Mucosa of descending colon (tissue), 3 donors: ENCODE results near the gene TGFB3. TPM values are rescaled to one million over a fixed set of nuclear protein-coding genes. Genes with fewer than 3 reads are reported as not detected.
A peak's percentile ranks its signal among the peaks of the same experiment; 100 is the strongest.

ENCODE experiments used
- ATAC-seq: fragments of 200-7000 bp; cut with Tn5 transposase; one replicate; pipeline ENCODE4 v1.9.1; 2020; ENCODE audit warnings: mild to moderate bottlenecking, moderate library complexity
- DNase-seq, 3 donors: peaks; one replicate each; pipeline ENCODE4 v3.0.0-alpha.2; 2020
- H3K36me3 ChIP-seq: fragments of 200-600 bp; one replicate; pipeline ENCODE4 v1.8.0; 2021; ENCODE audit warnings: low read depth, mild to moderate bottlenecking
- H3K4me1 ChIP-seq: fragments of 200-600 bp; one replicate; pipeline ENCODE4 v1.8.0; 2021; ENCODE audit warnings: low read depth, mild to moderate bottlenecking
- H3K4me3 ChIP-seq: fragments of 200-600 bp; one replicate; pipeline ENCODE4 v1.8.0; 2021; ENCODE audit warnings: mild to moderate bottlenecking
- H3K9me3 ChIP-seq: fragments of 200-600 bp; one replicate; pipeline ENCODE4 v1.8.0; 2021; ENCODE audit warnings: mild to moderate bottlenecking
- intact Hi-C, 2 donors: fragments of 100-400 bp; cut with DNase I in 1 of 2; cut with micrococcal nuclease in 1 of 2; formaldehyde crosslinking; loops; one replicate each; pipeline versions ENCODE4 v1.11.0 to v1.11.1; 2022; cut with DNase I, micrococcal nuclease
- long read RNA-seq, 2 donors: library from polyadenylated mRNA; unstranded; transcript quantifications; one replicate each; pipeline ENCODE4 v2.0.0, GENCODE V29; 2019 to 2021
- total RNA-seq, 3 donors: library from RNA; stranded (reverse); fragmentation: NEBNext Ultra II Directional in 2 of 3; extraction: Animal tissue kit (Norgen Biotek cat#: 25700) in 2 of 3; gene quantifications; one replicate each; pipeline versions ENCODE4 v1.2.1 to v1.2.4, GENCODE V29; 2021 to 2023
- TF ChIP-seq, protein P1 (sequence below): fragments of 200-600 bp; IDR thresholded peaks from one replicate; pipeline ENCODE4 v1.8.0; 2022; ENCODE audit warnings: antibody characterized with exemption, mild to moderate bottlenecking
- donor health status: DM: no; HTN: no; CAD: no; lungs with moderate emphysema.
- donor health status: DM: no; HTN: no; CAD: no.
- donor health status: DM: no; HTN: yes; CAD: no.

The TGFB3 gene
- 10 to 100 TPM in 1 of 3 donors, 1 to 10 TPM in 2; 5.2 to 13.0 (median 5.7) TPM for total RNA-seq
- long read RNA-seq, donor 1, transcript TGFB3-201 (7 exons, 2,522 nt), result major isoform, 10 of 14 reads
- long read RNA-seq, donor 1, partial matches to known transcripts, result 0 of 14 reads
- long read RNA-seq, donor 1, other reads (novel, unspliced or antisense), result 3 of 14 reads
- long read RNA-seq, donor 2, partial matches to known transcripts, result 0 of 3 reads
- long read RNA-seq, donor 2, other reads (novel, unspliced or antisense), result 1 of 3 reads

DNA sequence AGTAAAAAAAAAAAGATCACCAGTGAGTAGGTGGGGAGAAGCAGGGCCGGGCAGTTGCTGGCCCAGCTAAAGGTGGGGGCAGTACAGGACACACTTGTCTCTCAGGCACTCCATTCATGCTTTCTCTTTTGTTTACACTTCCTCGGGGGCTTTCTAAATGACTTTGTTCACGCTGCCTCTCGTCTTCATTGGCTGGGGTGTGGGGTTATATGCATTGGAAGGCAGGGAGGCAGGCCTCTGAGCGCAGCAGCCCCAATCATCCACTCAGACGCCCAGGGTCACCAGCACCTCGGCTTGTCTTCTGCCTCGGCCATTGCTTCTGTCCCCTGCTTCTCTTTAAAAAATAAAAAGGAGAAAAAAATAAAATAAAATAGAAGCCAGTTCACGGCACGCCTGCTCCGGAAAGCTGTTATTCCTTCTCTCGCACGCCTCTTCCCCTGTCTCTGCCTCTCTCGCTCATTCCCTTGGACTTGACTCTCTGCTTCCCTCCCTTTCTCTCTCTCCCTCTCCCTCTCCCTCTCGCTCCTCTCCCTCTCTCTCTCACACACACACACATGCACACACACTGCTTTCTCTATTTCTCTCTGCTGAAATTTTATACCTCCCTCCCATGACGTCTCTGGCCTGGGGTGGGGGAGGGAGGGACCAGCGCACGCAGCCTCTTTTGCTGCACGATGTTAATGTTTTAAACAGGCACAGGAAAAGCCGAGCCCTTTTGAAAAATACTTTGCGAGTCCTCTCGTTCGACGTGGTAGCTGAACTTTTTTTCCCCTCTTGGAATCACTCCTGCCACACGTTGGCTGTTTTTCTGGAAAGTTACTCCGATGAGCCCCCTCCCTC is at the start of gene TGFB3:
TSS of gene TGFB3 (minus strand) at position 570 of the 840 bp plus-strand sequence. CDS start 1,102 bp downstream, outside the sequence.
- H3K4me1 ChIP-seq, result peaks cover 4% of the 10 kb centered on the region
- ATAC-seq (peak; percentile 64), DNase-seq (peak; percentile 68 to 74 (median 70))
- intact Hi-C loops, result loop anchor here (5.0 to 10.0 kb wide), 3 partner anchors 69 to 277 kb away; no protein-coding TSS in a partner anchor
- H3K9me3 ChIP-seq, result no peaks in the 10 kb centered on the region
- peak within 1 kb of the TSS; percentile 43 for H3K4me3 ChIP-seq
- TF ChIP-seq, protein P1, sequence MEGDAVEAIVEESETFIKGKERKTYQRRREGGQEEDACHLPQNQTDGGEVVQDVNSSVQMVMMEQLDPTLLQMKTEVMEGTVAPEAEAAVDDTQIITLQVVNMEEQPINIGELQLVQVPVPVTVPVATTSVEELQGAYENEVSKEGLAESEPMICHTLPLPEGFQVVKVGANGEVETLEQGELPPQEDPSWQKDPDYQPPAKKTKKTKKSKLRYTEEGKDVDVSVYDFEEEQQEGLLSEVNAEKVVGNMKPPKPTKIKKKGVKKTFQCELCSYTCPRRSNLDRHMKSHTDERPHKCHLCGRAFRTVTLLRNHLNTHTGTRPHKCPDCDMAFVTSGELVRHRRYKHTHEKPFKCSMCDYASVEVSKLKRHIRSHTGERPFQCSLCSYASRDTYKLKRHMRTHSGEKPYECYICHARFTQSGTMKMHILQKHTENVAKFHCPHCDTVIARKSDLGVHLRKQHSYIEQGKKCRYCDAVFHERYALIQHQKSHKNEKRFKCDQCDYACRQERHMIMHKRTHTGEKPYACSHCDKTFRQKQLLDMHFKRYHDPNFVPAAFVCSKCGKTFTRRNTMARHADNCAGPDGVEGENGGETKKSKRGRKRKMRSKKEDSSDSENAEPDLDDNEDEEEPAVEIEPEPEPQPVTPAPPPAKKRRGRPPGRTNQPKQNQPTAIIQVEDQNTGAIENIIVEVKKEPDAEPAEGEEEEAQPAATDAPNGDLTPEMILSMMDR, result no peak
- no peaks in the 10 kb centered on the region for H3K36me3 ChIP-seq

- TF ChIP-seq, protein P1, result no peak
- DNase-seq (no peak), ATAC-seq (peak; percentile 51)
- Histone ChIP-seq H3K4me3 (no peak overlapping the region), H3K4me1 (no peaks in the 10 kb centered on the region), H3K9me3 (peaks cover 2% of the 10 kb centered on the region), H3K36me3 (no peaks in the 10 kb centered on the region)
- intact Hi-C loops, result no loop called here
Observed at GRCh38 chr14:76024211-76024907, 42.6 kb upstream of the TGFB3 start.

DNA sequence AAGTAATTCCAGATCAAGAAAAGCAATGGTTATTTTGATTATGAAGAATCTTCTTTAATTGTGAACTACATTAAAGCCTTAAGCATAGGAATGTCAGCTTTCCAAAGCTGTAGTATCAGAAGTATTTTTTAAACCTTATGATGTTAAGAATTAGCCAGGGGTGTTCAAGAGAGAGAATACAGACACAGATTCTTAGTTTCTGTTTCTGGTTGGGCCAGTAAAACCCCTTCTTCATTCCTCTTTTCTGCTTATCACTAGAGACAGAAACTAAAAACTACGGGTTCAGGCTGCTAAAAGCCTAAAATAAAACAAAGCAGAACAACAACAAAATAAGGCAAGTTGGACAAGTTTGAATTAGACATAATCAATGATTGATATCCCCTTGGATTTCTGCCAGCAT is 42.0 kb upstream of the TGFB3 start:
- intact Hi-C loops, result no loop called here
- DNase-seq, result no peak
- TF ChIP-seq, protein P1, result no peak
- ATAC-seq, result no peak
- peaks cover 6% of the 10 kb centered on the region for H3K9me3 ChIP-seq
- no peaks in the 10 kb centered on the region for H3K36me3 ChIP-seq
- no peaks in the 10 kb centered on the region for H3K4me1 ChIP-seq
- no peak overlapping the region for H3K4me3 ChIP-seq

DNA sequence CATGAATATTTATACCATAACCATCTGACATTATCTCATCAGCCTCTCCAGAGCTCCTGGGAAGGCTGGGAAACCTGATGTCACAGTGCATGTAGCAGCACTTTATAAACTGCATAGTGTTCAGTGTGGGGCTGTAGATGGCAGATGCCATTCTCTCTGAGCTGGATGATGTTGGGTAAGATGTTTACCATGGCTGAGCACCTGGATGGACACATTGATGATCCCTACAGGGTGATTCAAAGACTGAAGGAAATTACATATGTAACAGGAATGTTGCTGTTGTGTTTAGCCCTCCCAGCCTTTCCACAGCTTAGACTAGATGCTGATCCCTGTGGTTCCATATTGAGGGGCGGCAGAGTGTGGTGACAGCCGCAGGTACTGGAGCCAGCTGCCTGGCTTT is 41.2 kb upstream of the TGFB3 start:
- no peak for DNase-seq
- intact Hi-C loops, result no loop called here
- ATAC-seq, result no peak
- Histone ChIP-seq H3K9me3 (peaks cover 6% of the 10 kb centered on the region), H3K4me1 (no peaks in the 10 kb centered on the region), H3K36me3 (no peaks in the 10 kb centered on the region), H3K4me3 (no peak overlapping the region)
- TF ChIP-seq, protein P1, result no peak

DNA sequence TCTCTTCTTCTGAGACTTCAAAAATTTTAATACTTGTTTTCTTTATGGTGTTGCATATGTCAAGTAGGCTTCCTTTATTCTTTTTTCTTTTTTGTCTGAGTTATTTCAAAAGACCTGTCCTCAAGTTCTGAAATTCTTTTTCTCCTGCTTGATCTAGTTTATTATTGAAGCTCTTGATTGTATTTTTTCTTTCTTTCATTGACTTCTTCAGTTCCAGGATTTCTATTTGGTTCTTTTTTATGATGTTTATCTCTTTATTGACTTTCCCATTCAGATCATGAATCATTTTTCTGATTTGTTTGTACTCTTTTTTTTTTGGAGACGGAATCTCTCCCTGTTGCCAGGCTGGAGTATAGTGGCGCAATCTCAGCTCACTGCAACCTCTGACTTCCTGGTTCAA is 37.9 kb upstream of the TGFB3 start:
- TF ChIP-seq, protein P1, result no peak
- intact Hi-C loops, result no loop called here

More for the DNA sequence above, 37.9 kb upstream of the TGFB3 start:
- Histone ChIP-seq H3K4me1 (no peaks in the 10 kb centered on the region), H3K9me3 (peaks cover 6% of the 10 kb centered on the region), H3K4me3 (no peak overlapping the region), H3K36me3 (no peaks in the 10 kb centered on the region)
- ATAC-seq, result no peak
- no peak for DNase-seq
